SW 1271 (cell line): ENCODE data around the gene KIF22.

Source experiments
- DNase-seq, 2 experiments: peaks; one replicate each; lab custom pipeline; 2025; lab: John Stamatoyannopoulos, UW

The KIF22 gene

GRCh38 chr16:29841631-29842030, 51.1 kb downstream of the KIF22 start:
- DNase-seq: no peak

GRCh38 chr16:29842732-29843346, 52.3 kb downstream of the KIF22 start:
- no peak for DNase-seq

GRCh38 chr16:29843931-29844330, 53.4 kb downstream of the KIF22 start:
- DNase-seq: no peak

- no peak for DNase-seq
These were observed 54.2 kb downstream of the KIF22 start for GRCh38 chr16:29844575-29845331.

- no peak for DNase-seq
These were observed 55.1 kb downstream of the KIF22 start for GRCh38 chr16:29845656-29846055.

GRCh38 chr16:29848420-29849297, 58.1 kb downstream of the KIF22 start:
- DNase-seq: peak; percentile 46 to 62

- DNase-seq: no peak
These were observed 59.0 kb downstream of the KIF22 start for GRCh38 chr16:29849505-29849904.

- DNase-seq: no peak
These were observed 60.4 kb downstream of the KIF22 start for GRCh38 chr16:29850998-29851397.

- no peak for DNase-seq
These were observed 62.1 kb downstream of the KIF22 start for GRCh38 chr16:29852654-29853053.

- peak in 1 of 2 experiments; percentile 21 for DNase-seq
These were observed 64.1 kb downstream of the KIF22 start for GRCh38 chr16:29854520-29855100.
